ENCODE measurements around the gene CDK3. TPM values are rescaled to one million over a fixed set of nuclear protein-coding genes. Genes with fewer than 3 reads are reported as not detected.

The CDK3 gene
- total RNA-seq, 4 donors from 2014 or later = 5.6 to 33.1 (median 9.6) TPM

DNA sequence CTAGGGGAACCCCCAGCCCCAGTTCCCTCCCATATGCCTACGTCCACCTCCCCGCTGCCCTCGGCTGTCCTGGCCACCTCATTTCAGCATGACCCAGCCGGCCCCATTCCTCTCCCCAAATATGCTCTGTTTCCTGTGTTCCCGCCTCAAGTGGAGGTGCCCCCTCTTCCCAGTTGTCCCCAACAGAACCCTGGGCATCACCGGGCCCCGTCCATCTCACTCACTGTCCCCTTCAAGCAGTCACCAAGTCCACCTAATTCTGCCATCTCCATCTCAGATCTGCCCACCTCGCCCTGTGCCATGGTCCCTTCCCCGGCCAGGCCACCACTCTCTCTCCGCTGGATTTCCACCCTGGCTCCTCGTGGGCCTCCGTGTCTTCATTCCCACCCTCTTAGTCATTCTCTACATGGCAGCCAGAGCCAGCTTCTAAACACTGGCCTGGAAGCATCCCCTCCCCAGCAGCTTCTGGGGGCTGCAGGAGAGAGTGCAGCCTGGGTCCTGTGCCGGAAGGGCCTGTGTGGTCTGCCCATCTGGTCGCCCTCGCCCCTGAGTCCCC is 12.8 kb downstream of the CDK3 start:
- Histone ChIP-seq H3K36me3 (peaks cover 46% of the 10 kb centered on the region), H3K4me3 (no peak overlapping the region), H3K27ac (no peak overlapping the region), H3K4me1 (peaks cover 18% of the 10 kb centered on the region), H3K9me3 (no peaks in the 10 kb centered on the region), H3K27me3 (no peaks in the 10 kb centered on the region)
- TF ChIP-seq POLR2A (IDR thresholded peaks at IDR 0.05) = no peak
- TF ChIP-seq, protein P1, sequence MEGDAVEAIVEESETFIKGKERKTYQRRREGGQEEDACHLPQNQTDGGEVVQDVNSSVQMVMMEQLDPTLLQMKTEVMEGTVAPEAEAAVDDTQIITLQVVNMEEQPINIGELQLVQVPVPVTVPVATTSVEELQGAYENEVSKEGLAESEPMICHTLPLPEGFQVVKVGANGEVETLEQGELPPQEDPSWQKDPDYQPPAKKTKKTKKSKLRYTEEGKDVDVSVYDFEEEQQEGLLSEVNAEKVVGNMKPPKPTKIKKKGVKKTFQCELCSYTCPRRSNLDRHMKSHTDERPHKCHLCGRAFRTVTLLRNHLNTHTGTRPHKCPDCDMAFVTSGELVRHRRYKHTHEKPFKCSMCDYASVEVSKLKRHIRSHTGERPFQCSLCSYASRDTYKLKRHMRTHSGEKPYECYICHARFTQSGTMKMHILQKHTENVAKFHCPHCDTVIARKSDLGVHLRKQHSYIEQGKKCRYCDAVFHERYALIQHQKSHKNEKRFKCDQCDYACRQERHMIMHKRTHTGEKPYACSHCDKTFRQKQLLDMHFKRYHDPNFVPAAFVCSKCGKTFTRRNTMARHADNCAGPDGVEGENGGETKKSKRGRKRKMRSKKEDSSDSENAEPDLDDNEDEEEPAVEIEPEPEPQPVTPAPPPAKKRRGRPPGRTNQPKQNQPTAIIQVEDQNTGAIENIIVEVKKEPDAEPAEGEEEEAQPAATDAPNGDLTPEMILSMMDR (IDR thresholded peaks at IDR 0.05) = no peak
- TF ChIP-seq EP300 (IDR thresholded peaks at IDR 0.05) = no peak
- TF ChIP-seq POLR2AphosphoS5 (IDR thresholded peaks at IDR 0.05) = no peak
- no peak for DNase-seq (ENCODE audit: low spot score in 2 of 2)
- 80% methylated on average over 14 of the region's 15 CpGs for WGBS

DNA sequence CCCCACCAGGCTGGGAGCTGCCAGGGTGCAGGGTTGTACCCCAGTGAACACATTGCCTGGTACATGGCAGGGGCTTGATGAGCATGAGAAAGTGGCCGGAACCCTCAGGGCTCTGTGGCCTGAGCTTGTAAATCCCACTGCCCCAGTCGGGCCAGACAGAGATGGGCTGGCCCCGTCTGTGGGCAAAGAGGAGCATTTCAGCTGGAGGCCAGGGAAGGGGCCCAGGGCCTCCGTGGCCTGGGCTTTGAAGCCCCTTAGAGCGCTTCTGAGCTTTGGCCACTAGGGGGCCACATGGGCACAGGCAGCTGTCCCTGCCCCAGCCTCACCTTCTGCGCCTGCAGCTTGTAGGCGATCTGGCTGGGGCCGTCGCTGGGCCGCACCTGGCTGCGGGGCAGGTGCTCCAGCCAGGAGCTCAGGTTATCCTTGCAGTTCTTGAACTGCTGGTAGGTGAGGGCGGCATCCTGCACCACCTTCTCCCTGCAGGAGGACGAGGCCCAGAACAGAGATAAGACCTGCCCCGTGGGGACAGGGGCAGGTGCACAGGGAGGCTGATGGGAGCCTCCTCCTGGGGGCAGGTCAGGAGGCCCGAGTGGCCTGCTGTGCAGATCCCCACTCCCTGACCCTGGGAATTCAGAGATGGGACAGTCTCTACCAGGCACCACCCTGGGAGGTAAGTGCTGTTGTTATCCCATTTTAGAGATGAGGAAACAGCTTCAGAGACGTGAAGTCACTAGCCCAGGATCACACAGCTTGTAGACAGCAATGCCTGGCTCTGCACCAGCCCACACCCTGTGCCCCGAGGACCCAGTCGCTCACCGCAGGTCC is 13.7 kb downstream of the CDK3 start:
- no peak for DNase-seq (ENCODE audit: low spot score in 2 of 2)
- 16% methylated on average over 13 of the region's 19 CpGs for WGBS
- Histone ChIP-seq H3K4me1 (peaks cover 18% of the 10 kb centered on the region), H3K4me3 (no peak overlapping the region), H3K36me3 (peaks cover 46% of the 10 kb centered on the region), H3K9me3 (no peaks in the 10 kb centered on the region), H3K27ac (no peak overlapping the region), H3K27me3 (no peaks in the 10 kb centered on the region)
- TF ChIP-seq POLR2A (IDR thresholded peaks at IDR 0.05) (no peak), POLR2AphosphoS5 (IDR thresholded peaks at IDR 0.05) (no peak), EP300 (IDR thresholded peaks at IDR 0.05) (no peak)
- TF ChIP-seq, protein P1 (IDR thresholded peaks at IDR 0.05) = peak; percentile 83 to 97

DNA sequence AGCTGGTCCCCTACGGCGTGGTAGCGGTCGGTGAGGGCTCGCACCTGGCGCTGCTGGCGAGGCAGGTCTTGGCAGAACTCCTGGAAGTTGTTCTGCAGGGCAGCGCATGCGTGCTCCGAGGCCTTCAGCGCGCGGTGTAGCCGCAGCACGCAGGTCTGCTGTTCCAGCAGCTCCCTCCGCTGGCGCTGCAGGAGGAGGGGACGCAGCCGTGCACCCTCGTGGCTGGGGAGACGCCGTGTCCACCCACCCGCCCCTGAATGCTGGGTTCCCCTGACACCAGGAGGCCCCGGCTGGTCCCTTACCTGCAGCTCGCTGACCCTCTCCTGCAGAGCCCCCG is 14.2 kb downstream of the CDK3 start:
- TF ChIP-seq EP300 (IDR thresholded peaks at IDR 0.05) (no peak), POLR2A (IDR thresholded peaks at IDR 0.05) (no peak), POLR2AphosphoS5 (IDR thresholded peaks at IDR 0.05) (no peak)
- TF ChIP-seq, protein P1 (IDR thresholded peaks at IDR 0.05) = no peak
- DNase-seq (ENCODE audit: low spot score in 2 of 2) = no peak
- Histone ChIP-seq H3K27me3 (no peaks in the 10 kb centered on the region), H3K9me3 (no peaks in the 10 kb centered on the region), H3K4me3 (no peak overlapping the region), H3K4me1 (peaks cover 18% of the 10 kb centered on the region), H3K36me3 (peaks cover 40% of the 10 kb centered on the region), H3K27ac (no peak overlapping the region)
- WGBS = no CpG with 5 or more reads among the region's 26 CpGs

DNA sequence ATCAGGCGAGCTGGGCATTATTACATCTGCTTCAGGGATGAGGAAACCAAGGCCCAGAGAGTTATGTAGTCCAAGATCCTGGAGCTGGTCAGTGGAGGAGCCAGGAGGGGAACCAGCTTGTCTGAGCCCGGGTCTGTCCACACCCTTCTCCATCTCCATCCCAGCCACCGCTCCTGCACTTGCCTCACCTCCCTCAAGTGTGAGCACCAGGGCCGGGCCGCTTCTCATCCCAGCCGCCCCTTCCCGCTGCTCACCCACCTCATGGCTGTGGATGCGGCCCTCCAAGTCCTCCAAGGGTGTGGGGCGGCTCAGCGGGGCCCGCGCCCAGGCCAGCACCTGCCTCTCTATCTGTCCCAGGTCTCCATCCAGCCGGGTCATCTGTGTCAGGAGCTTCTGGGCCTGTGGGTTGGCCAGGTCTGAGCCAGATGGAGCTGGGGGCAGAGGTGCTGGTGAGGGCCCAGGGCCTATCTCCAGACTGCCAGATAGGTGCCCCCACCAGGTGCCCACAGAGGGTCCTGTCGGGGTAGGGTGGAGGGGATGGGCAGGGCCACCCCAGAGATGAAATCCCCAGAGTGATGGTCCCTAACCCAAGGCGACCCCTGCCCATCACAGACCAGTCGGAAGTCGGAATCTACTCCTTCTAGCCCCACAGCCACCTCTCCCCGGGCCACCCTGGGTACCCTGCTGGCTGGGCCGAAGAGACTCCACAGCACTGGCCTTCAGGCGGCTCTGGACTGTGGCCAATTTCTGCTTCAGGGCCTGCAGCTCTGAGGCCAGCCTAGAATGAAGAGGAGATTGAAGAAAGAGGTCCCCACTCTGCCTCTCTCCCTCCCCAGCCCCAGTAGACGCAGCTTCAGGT is 17.1 kb downstream of the CDK3 start:
- Histone ChIP-seq H3K9me3 (no peaks in the 10 kb centered on the region), H3K27ac (no peak overlapping the region), H3K4me1 (peaks cover 18% of the 10 kb centered on the region), H3K4me3 (no peak overlapping the region), H3K36me3 (peaks cover 41% of the 10 kb centered on the region), H3K27me3 (no peaks in the 10 kb centered on the region)
- TF ChIP-seq, protein P1 (IDR thresholded peaks at IDR 0.05) = no peak
- TF ChIP-seq POLR2A (IDR thresholded peaks at IDR 0.05) = no peak
- TF ChIP-seq POLR2AphosphoS5 (IDR thresholded peaks at IDR 0.05) = no peak
- TF ChIP-seq EP300 (IDR thresholded peaks at IDR 0.05) = no peak
- no peak for DNase-seq (ENCODE audit: low spot score in 2 of 2)
- WGBS = 84% methylated on average over 16 of the region's 21 CpGs

DNA sequence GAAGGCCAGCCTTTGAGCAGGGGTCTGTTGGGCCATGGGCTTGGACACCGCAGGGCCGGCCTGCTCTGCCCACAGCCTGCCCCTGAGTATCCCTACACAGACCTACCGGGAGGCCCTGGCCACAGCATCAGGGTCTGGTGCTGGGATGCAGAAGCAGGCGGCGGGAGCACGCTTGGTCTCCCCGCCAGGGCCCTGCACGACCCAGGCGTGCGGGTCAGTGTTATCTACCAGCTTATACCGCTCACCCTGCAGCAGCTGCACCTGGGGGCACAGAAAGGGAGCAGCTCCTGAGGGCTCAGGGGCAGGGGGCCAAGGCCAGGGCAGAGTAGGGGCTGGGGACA is 17.7 kb downstream of the CDK3 start:
- no peak overlapping the region for H3K4me3 ChIP-seq
- TF ChIP-seq, protein P1 (IDR thresholded peaks at IDR 0.05) = no peak
- TF ChIP-seq POLR2AphosphoS5 (IDR thresholded peaks at IDR 0.05) = no peak
- no peak for TF ChIP-seq POLR2A (IDR thresholded peaks at IDR 0.05)
- TF ChIP-seq EP300 (IDR thresholded peaks at IDR 0.05) = no peak
- peaks cover 18% of the 10 kb centered on the region for H3K4me1 ChIP-seq
- no peak for DNase-seq (ENCODE audit: low spot score in 2 of 2)
- peaks cover 47% of the 10 kb centered on the region for H3K36me3 ChIP-seq
- H3K27ac ChIP-seq = no peak overlapping the region
- WGBS = 94% methylated on average over 6 of the region's 11 CpGs
- no peaks in the 10 kb centered on the region for H3K9me3 ChIP-seq
- H3K27me3 ChIP-seq = no peaks in the 10 kb centered on the region
